Measurements from ENCODE around the gene ZNF213.

ZNF213 gene

DNA sequence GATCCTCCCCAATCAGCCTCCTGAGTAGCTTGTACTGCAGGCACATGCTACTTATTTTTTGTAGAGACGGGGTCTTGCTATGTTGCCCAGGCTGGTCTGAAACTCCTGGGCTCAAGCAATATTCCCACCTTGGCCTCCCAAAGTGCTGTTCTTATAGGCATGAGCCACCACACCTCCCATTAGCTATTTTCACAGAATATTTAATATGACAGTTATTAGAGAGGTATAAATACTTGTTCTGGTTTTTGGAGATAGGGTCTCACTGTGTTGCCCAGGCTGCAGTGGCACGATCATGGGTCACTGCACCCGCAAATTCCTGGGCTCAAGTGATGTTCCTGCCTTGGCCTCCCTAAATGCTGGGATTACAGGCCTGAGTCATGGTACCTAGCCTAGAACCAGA lies 21.1 kb downstream of the ZNF213 start:
- Histone ChIP-seq H3K4me2 (ENCODE audit: low read depth, low read length, poor library complexity, severe bottlenecking) (no peak overlapping the region), H3K4me1 (ENCODE audit: insufficient read depth, low read length, poor library complexity, severe bottlenecking) (no peaks in the 10 kb centered on the region), H4K20me1 (ENCODE audit: insufficient read depth, low read length, poor library complexity, severe bottlenecking) (no peaks in the 10 kb centered on the region), H3K36me3 (ENCODE audit: insufficient read depth, low read length) (no peaks in the 10 kb centered on the region), H3K9ac (ENCODE audit: low read depth, low read length, poor library complexity, severe bottlenecking) (no peak overlapping the region), H3F3A (ENCODE audit: low read depth) (peaks cover 4% of the 10 kb centered on the region), H2AFZ (ENCODE audit: low read length) (no peak overlapping the region), H3K79me2 (ENCODE audit: insufficient read depth, low read length) (0 out of 2 replicates have a peak, but pooled peaks cover 3% of the 10 kb centered on the region), H3K27me3 (ENCODE audit: insufficient read depth, low read length, poor library complexity, severe bottlenecking) (no peaks in the 10 kb centered on the region), H3K9me3 (ENCODE audit: insufficient read depth, low read depth, low read length) (no peaks in the 10 kb centered on the region), H3K4me3 (ENCODE audit: low read length, poor library complexity, severe bottlenecking) (no peak overlapping the region), H3K9me2 (replicated peaks; ENCODE audit: low read depth, low read length) (no peaks in the 10 kb centered on the region)
- TF ChIP-seq, protein P1, sequence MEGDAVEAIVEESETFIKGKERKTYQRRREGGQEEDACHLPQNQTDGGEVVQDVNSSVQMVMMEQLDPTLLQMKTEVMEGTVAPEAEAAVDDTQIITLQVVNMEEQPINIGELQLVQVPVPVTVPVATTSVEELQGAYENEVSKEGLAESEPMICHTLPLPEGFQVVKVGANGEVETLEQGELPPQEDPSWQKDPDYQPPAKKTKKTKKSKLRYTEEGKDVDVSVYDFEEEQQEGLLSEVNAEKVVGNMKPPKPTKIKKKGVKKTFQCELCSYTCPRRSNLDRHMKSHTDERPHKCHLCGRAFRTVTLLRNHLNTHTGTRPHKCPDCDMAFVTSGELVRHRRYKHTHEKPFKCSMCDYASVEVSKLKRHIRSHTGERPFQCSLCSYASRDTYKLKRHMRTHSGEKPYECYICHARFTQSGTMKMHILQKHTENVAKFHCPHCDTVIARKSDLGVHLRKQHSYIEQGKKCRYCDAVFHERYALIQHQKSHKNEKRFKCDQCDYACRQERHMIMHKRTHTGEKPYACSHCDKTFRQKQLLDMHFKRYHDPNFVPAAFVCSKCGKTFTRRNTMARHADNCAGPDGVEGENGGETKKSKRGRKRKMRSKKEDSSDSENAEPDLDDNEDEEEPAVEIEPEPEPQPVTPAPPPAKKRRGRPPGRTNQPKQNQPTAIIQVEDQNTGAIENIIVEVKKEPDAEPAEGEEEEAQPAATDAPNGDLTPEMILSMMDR (conservative IDR thresholded peaks at IDR 0.05; ENCODE audit: low read length) = no peak
- TF ChIP-seq EZH2phosphoT487 (IDR thresholded peaks at IDR 0.05; ENCODE audit: borderline replicate concordance) = no peak

DNA sequence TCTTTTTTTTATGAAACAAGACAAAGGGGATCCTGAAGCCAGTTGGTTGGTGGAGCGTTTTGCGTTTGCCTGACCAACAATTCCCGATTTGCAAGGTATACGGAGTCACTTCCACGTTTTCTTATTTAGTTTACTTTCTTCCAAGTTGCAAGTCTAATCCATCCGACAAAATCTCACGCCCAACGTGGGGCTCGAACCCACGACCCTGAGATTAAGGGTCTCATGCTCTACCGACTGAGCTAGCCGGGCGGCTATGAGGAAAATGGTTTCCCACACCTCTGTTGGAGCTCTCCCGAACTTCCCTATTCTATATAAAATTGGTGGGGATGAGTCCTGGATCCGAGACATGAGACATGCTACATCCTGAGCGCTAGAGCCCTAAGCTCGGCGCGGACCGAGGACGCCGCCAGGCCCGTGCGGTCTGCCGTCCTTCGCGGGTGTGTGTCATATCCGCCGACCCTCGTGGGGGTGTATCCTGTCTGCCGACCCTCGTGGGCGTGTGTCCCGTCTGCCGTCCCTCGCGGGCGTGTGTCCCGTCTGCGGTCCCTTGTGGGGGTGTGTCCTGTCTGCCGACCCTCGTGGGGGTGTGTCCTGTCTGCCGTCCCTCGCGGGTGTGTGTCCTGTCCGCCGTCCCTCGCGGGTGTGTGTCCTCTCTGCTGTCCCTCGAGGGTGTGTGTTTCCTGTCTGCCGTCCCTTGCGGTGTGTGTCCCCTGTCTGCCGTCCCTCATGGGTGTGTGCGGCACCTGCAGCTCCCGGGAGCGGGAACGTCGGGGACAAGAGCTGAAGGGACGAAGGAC lies 22.6 kb downstream of the ZNF213 start:
- Histone ChIP-seq H3K4me3 (ENCODE audit: low read length, poor library complexity, severe bottlenecking) (no peak overlapping the region), H3K9me3 (ENCODE audit: insufficient read depth, low read depth, low read length) (no peaks in the 10 kb centered on the region), H4K20me1 (ENCODE audit: insufficient read depth, low read length, poor library complexity, severe bottlenecking) (no peaks in the 10 kb centered on the region), H3F3A (ENCODE audit: low read depth) (peaks cover 2% of the 10 kb centered on the region), H3K9ac (ENCODE audit: low read depth, low read length, poor library complexity, severe bottlenecking) (no peak overlapping the region), H3K79me2 (ENCODE audit: insufficient read depth, low read length) (0 out of 2 replicates have a peak, but pooled peaks cover 3% of the 10 kb centered on the region), H3K4me1 (ENCODE audit: insufficient read depth, low read length, poor library complexity, severe bottlenecking) (no peaks in the 10 kb centered on the region), H3K36me3 (ENCODE audit: insufficient read depth, low read length) (no peaks in the 10 kb centered on the region), H3K9me2 (replicated peaks; ENCODE audit: low read depth, low read length) (no peaks in the 10 kb centered on the region), H2AFZ (ENCODE audit: low read length) (no peak overlapping the region), H3K27me3 (ENCODE audit: insufficient read depth, low read length, poor library complexity, severe bottlenecking) (no peaks in the 10 kb centered on the region), H3K4me2 (ENCODE audit: low read depth, low read length, poor library complexity, severe bottlenecking) (peak overlapping the region; percentile 68)
- no peak for TF ChIP-seq EZH2phosphoT487 (IDR thresholded peaks at IDR 0.05; ENCODE audit: borderline replicate concordance)
- TF ChIP-seq, protein P1 (conservative IDR thresholded peaks at IDR 0.05; ENCODE audit: low read length) = no peak

DNA sequence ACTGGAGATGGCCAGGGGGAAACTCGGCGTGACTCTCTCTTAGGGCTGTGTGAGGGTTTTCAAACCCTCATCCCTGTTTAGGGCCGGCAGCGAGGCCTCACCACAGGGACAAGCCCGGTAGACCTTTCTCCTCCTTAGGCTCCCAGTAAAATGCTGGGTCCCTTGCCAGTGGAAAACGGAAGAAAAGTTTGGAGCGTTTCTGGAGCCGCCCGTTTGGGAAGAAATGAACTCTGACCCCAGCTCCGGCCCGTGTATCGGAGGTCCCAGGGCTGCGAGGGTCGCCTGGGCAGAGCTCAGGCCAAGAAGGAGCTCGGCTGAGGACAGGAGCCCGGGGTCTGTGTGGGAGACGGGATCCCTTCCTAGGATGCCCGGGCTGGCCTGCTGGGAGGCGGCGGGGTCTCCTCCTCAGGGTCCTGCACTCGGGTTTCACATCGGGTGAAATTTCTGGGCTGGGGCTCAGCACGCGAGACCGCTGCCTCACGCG lies 23.2 kb downstream of the ZNF213 start:
- Histone ChIP-seq H3K4me1 (ENCODE audit: insufficient read depth, low read length, poor library complexity, severe bottlenecking) (no peaks in the 10 kb centered on the region), H3K79me2 (ENCODE audit: insufficient read depth, low read length) (0 out of 2 replicates have a peak, but pooled peaks cover 3% of the 10 kb centered on the region), H3K9ac (ENCODE audit: low read depth, low read length, poor library complexity, severe bottlenecking) (peak overlapping the region; percentile 94), H3F3A (ENCODE audit: low read depth) (no peaks in the 10 kb centered on the region; the same call in 1 of the 2 replicates), H3K9me2 (replicated peaks; ENCODE audit: low read depth, low read length) (no peaks in the 10 kb centered on the region), H3K27me3 (ENCODE audit: insufficient read depth, low read length, poor library complexity, severe bottlenecking) (no peaks in the 10 kb centered on the region), H3K36me3 (ENCODE audit: insufficient read depth, low read length) (no peaks in the 10 kb centered on the region), H3K4me3 (ENCODE audit: low read length, poor library complexity, severe bottlenecking) (peak overlapping the region; percentile 94), H3K4me2 (ENCODE audit: low read depth, low read length, poor library complexity, severe bottlenecking) (peak overlapping the region; percentile 68), H4K20me1 (ENCODE audit: insufficient read depth, low read length, poor library complexity, severe bottlenecking) (no peaks in the 10 kb centered on the region), H3K9me3 (ENCODE audit: insufficient read depth, low read depth, low read length) (no peaks in the 10 kb centered on the region), H2AFZ (ENCODE audit: low read length) (peak overlapping the region; percentile 40; the same call in 1 of the 2 replicates)
- no peak for TF ChIP-seq EZH2phosphoT487 (IDR thresholded peaks at IDR 0.05; ENCODE audit: borderline replicate concordance)
- TF ChIP-seq, protein P1 (conservative IDR thresholded peaks at IDR 0.05; ENCODE audit: low read length) = no peak
